ENCODE results near the gene PHKB.

GRCh38 chr16:47426806-47427205, 34.3 kb upstream of the PHKB start:
- TF ChIP-seq CTCF (conservative IDR thresholded peaks at IDR 0.05 in 1 of 2, IDR thresholded peaks at IDR 0.05 in 1 of 2; ENCODE audit: low read depth in 1 of 2, low read length in 2 of 2): no peak
- TF ChIP-seq EZH2 (IDR thresholded peaks at IDR 0.05; ENCODE audit: low read length, missing control alignments): no peak
